Measurements from ENCODE around the gene HOXA7.

DNA sequence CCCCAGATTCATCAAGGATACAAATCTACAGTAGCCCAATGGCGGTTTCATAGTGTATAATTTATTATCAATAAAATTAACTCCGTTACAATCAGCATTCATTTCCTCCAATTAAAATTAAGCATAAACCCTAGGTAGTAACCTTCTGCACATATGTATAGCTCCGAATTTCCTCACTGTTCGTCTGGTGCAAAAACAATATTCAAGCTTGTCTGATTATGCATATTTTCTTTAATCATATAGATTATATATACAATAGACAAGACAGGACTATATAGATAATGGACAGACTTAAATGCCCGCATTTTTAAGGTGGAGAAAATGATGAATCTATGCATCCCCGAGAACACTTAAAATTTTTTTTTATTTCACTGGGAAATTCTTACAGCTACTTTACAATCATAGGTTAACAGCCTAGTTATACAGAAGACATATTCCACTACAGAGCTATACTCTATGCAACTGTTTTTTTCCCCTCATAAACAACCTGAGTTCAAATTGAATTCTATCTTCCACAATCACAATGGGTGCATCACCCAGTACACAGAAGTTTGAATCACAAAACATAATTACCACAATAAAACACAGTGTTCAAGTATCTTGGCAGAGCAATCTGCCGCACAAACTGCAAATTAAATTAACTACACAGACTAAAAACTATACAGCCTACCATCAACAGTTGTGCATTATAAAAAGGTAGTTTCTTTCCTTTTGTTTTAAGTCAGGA is 6.2 kb upstream of the HOXA7 start:
- TF ChIP-seq, protein P1, sequence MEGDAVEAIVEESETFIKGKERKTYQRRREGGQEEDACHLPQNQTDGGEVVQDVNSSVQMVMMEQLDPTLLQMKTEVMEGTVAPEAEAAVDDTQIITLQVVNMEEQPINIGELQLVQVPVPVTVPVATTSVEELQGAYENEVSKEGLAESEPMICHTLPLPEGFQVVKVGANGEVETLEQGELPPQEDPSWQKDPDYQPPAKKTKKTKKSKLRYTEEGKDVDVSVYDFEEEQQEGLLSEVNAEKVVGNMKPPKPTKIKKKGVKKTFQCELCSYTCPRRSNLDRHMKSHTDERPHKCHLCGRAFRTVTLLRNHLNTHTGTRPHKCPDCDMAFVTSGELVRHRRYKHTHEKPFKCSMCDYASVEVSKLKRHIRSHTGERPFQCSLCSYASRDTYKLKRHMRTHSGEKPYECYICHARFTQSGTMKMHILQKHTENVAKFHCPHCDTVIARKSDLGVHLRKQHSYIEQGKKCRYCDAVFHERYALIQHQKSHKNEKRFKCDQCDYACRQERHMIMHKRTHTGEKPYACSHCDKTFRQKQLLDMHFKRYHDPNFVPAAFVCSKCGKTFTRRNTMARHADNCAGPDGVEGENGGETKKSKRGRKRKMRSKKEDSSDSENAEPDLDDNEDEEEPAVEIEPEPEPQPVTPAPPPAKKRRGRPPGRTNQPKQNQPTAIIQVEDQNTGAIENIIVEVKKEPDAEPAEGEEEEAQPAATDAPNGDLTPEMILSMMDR (IDR thresholded peaks at IDR 0.05): no peak
- TF ChIP-seq EP300 (IDR thresholded peaks at IDR 0.05): no peak
- no peak for TF ChIP-seq POLR2AphosphoS5 (IDR thresholded peaks at IDR 0.05)
- TF ChIP-seq POLR2A (IDR thresholded peaks at IDR 0.05): no peak
